Activated T-cell treated with anti-CD3 and anti-CD28 coated beads, Interleukin-2, amount 50 U/mL, for 24 hours (primary cell): ENCODE data around the gene HIC2.
"Not testable (repeated sequence)": the region's sequence is repeated elsewhere in the genome, so short reads cannot be mapped to it uniquely, and the experiment has no call there.

Experiments
- DNase-seq: peaks from one replicate; pipeline ENCODE4 v3.0.0-alpha.2; 2020
- H3K27ac Mint-ChIP-seq: 2 replicates; pipeline ENCODE4 v1.8.0; 2020; ENCODE audit warnings: mild to moderate bottlenecking, mixed read lengths
- H3K27me3 Mint-ChIP-seq: 2 replicates; pipeline ENCODE4 v1.8.0; 2020; ENCODE audit warnings: mixed read lengths
- H3K36me3 Mint-ChIP-seq: 2 replicates; pipeline ENCODE4 v1.8.0; 2020; ENCODE audit warnings: low read depth, mixed read lengths
- H3K4me1 Mint-ChIP-seq: 2 replicates; pipeline ENCODE4 v1.8.0; 2020; ENCODE audit warnings: low read depth, mixed read lengths
- H3K4me3 Mint-ChIP-seq: 2 replicates; pipeline ENCODE4 v1.8.0; 2020; ENCODE audit warnings: mild to moderate bottlenecking, moderate library complexity, mixed read lengths
- H3K9me3 Mint-ChIP-seq: 2 replicates; pipeline ENCODE4 v1.8.0; 2020; ENCODE audit warnings: mixed read lengths

HIC2 gene

GRCh38 chr22:21417227-21417746 is at the start of gene HIC2:
TSS of gene HIC2 (plus strand) at chr22:21417371. CDS start at chr22:21442832, 25,461 bp downstream.
- not testable (repeated sequence) for DNase-seq, H3K27ac Mint-ChIP-seq, H3K36me3 Mint-ChIP-seq, H3K4me1 Mint-ChIP-seq, H3K9me3 Mint-ChIP-seq, H3K27me3 Mint-ChIP-seq
- peak within 1 kb of the TSS; percentile 63 for H3K4me3 Mint-ChIP-seq

- not testable (repeated sequence) for H3K9me3 Mint-ChIP-seq, H3K4me3 Mint-ChIP-seq, H3K36me3 Mint-ChIP-seq, H3K27me3 Mint-ChIP-seq, H3K27ac Mint-ChIP-seq, H3K4me1 Mint-ChIP-seq, DNase-seq
Observed at GRCh38 chr22:21368603-21369310, 48.4 kb upstream of the HIC2 start.

GRCh38 chr22:21375880-21376279 is 41.3 kb upstream of the HIC2 start:
- H3K36me3 Mint-ChIP-seq, DNase-seq, H3K4me3 Mint-ChIP-seq, H3K27ac Mint-ChIP-seq, H3K9me3 Mint-ChIP-seq, H3K27me3 Mint-ChIP-seq, H3K4me1 Mint-ChIP-seq: not testable (repeated sequence)

GRCh38 chr22:21383701-21384467 is 33.3 kb upstream of the HIC2 start, which contains the start of gene RIMBP3B:
TSS of gene RIMBP3B (plus strand) at chr22:21383751. CDS start at chr22:21383859, 108 bp downstream.
- H3K4me1 Mint-ChIP-seq, H3K4me3 Mint-ChIP-seq, H3K27ac Mint-ChIP-seq, H3K27me3 Mint-ChIP-seq, H3K9me3 Mint-ChIP-seq, DNase-seq, H3K36me3 Mint-ChIP-seq: not testable (repeated sequence)

GRCh38 chr22:21384468-21385357 is 32.5 kb upstream of the HIC2 start:
- not testable (repeated sequence) for H3K9me3 Mint-ChIP-seq, H3K36me3 Mint-ChIP-seq, H3K27ac Mint-ChIP-seq

GRCh38 chr22:21389480-21389879 is 27.7 kb upstream of the HIC2 start:
- H3K36me3 Mint-ChIP-seq, H3K4me1 Mint-ChIP-seq, DNase-seq, H3K4me3 Mint-ChIP-seq, H3K27me3 Mint-ChIP-seq, H3K27ac Mint-ChIP-seq, H3K9me3 Mint-ChIP-seq: not testable (repeated sequence)

More at GRCh38 chr22:21384468-21385357, 32.5 kb upstream of the HIC2 start:
- H3K4me1 Mint-ChIP-seq, DNase-seq, H3K4me3 Mint-ChIP-seq, H3K27me3 Mint-ChIP-seq: not testable (repeated sequence)

GRCh38 chr22:21390013-21390412 is 27.2 kb upstream of the HIC2 start:
- H3K4me3 Mint-ChIP-seq, H3K9me3 Mint-ChIP-seq, H3K4me1 Mint-ChIP-seq, H3K36me3 Mint-ChIP-seq, H3K27me3 Mint-ChIP-seq, DNase-seq, H3K27ac Mint-ChIP-seq: not testable (repeated sequence)

- DNase-seq, H3K4me3 Mint-ChIP-seq, H3K9me3 Mint-ChIP-seq, H3K4me1 Mint-ChIP-seq, H3K27me3 Mint-ChIP-seq, H3K36me3 Mint-ChIP-seq, H3K27ac Mint-ChIP-seq: not testable (repeated sequence)
Observed at GRCh38 chr22:21394613-21395012, 22.6 kb upstream of the HIC2 start.

GRCh38 chr22:21401197-21401969 is 15.8 kb upstream of the HIC2 start:
- H3K27me3 Mint-ChIP-seq, H3K4me3 Mint-ChIP-seq, H3K4me1 Mint-ChIP-seq, DNase-seq, H3K9me3 Mint-ChIP-seq, H3K27ac Mint-ChIP-seq, H3K36me3 Mint-ChIP-seq: not testable (repeated sequence)

- H3K4me3 Mint-ChIP-seq, H3K9me3 Mint-ChIP-seq, DNase-seq, H3K27me3 Mint-ChIP-seq, H3K27ac Mint-ChIP-seq, H3K4me1 Mint-ChIP-seq, H3K36me3 Mint-ChIP-seq: not testable (repeated sequence)
Observed at GRCh38 chr22:21402763-21403314, 14.3 kb upstream of the HIC2 start.

GRCh38 chr22:21407139-21407538 is 10.0 kb upstream of the HIC2 start:
- not testable (repeated sequence) for H3K4me3 Mint-ChIP-seq, H3K27me3 Mint-ChIP-seq, DNase-seq, H3K27ac Mint-ChIP-seq, H3K9me3 Mint-ChIP-seq, H3K4me1 Mint-ChIP-seq, H3K36me3 Mint-ChIP-seq

- not testable (repeated sequence) for H3K9me3 Mint-ChIP-seq, H3K27ac Mint-ChIP-seq, H3K27me3 Mint-ChIP-seq, H3K4me3 Mint-ChIP-seq, H3K36me3 Mint-ChIP-seq, H3K4me1 Mint-ChIP-seq, DNase-seq
Observed at GRCh38 chr22:21407792-21408191, 9.4 kb upstream of the HIC2 start.

GRCh38 chr22:21416375-21416774 is 796 bp upstream of the HIC2 start:
- H3K27ac Mint-ChIP-seq, H3K4me3 Mint-ChIP-seq, H3K36me3 Mint-ChIP-seq, H3K9me3 Mint-ChIP-seq, H3K4me1 Mint-ChIP-seq, H3K27me3 Mint-ChIP-seq: not testable (repeated sequence)
- peak; percentile 39 for DNase-seq

- peak; percentile 44 for DNase-seq
- not testable (repeated sequence) for H3K9me3 Mint-ChIP-seq, H3K27ac Mint-ChIP-seq, H3K36me3 Mint-ChIP-seq, H3K4me1 Mint-ChIP-seq, H3K27me3 Mint-ChIP-seq
- peak overlapping the region; percentile 63 for H3K4me3 Mint-ChIP-seq
Observed at GRCh38 chr22:21417853-21418252, 682 bp downstream of the HIC2 start.
